Effector memory CD4-positive, alpha-beta T cell (primary cell): Measurements from ENCODE around the gene S100A11.
A peak's percentile ranks its signal among the peaks of the same experiment; 100 is the strongest.

Experiments
- DNase-seq, 3 donors: peaks; one replicate each; pipeline ENCODE4 v3.0.0-alpha.2; 2020
- H3K27ac ChIP-seq: 2 replicates; pipeline ENCODE4 v1.7.0; 2013; ENCODE audit warnings: mild to moderate bottlenecking, low read length, moderate library complexity; ENCODE audit not compliant: insufficient read depth, poor library complexity, severe bottlenecking
- H3K27me3 ChIP-seq: replicated peaks from 2 replicates; pipeline ENCODE4 v1.7.0; 2013; ENCODE audit warnings: mild to moderate bottlenecking, low read length; ENCODE audit not compliant: insufficient read depth, control insufficient read depth, poor library complexity, severe bottlenecking
- H3K36me3 ChIP-seq: 2 replicates; pipeline ENCODE4 v1.7.0; 2013; ENCODE audit warnings: mild to moderate bottlenecking, low read length, moderate library complexity; ENCODE audit not compliant: control insufficient read depth, insufficient read depth
- H3K4me1 ChIP-seq: 2 replicates; pipeline ENCODE4 v1.7.0; 2013; ENCODE audit warnings: low read length, mild to moderate bottlenecking; ENCODE audit not compliant: control insufficient read depth, insufficient read depth, poor library complexity, severe bottlenecking
- H3K4me3 ChIP-seq: 2 replicates; pipeline ENCODE4 v1.7.0; 2013; ENCODE audit warnings: low read length, low read depth, mild to moderate bottlenecking; ENCODE audit not compliant: insufficient read depth, poor library complexity, severe bottlenecking
- H3K9me3 ChIP-seq: 2 replicates; pipeline ENCODE4 v1.7.0; 2013; ENCODE audit warnings: mild to moderate bottlenecking, low read length, moderate library complexity; ENCODE audit not compliant: control insufficient read depth

The S100A11 gene

DNA sequence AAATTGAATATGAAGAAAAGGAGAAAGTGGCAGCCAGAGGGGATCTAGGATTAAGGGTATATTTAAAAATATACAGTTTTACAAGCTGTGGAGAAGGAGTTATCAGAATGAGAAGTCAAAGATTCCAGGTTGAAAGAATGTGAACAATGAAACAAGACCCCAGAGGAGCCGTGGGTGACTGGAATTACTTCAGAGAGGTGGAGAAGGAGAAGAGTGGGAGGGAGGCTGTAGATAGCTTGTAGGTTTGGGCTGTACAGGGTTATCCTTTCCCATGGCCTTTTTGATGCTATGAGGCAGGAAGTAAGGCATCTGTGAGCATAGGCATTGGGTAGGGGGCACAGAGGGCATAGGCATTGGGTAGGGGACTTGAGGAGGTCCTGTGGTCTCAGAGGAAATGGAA lies 5.2 kb upstream of the S100A11 start:
- no peak overlapping the region for H3K4me3 ChIP-seq
- no peaks in the 10 kb centered on the region for H3K36me3 ChIP-seq
- no peaks in the 10 kb centered on the region for H3K9me3 ChIP-seq
- no peaks in the 10 kb centered on the region for H3K27me3 ChIP-seq
- no peak overlapping the region for H3K27ac ChIP-seq
- H3K4me1 ChIP-seq: peaks cover 7% of the 10 kb centered on the region
- no peak for DNase-seq

DNA sequence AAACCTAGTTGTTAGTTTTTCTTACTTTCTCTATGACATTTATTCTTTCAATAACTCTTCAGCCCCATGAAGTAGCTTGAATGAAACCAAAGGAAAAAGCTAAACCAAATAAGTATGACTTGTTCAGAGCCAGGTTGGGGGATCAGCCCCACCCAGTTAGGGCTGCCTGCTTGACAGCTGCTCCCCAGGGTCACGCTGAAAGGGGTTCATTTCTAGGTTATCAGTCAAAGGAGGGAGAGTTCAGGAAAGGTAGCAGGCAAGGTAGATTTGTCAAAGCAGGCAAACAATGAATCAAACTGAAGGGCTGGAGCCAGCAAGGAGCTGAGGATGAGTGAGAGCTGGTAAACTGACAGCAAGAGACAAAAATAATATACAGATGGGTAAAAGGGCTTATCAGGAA lies 3.1 kb upstream of the S100A11 start:
- no peaks in the 10 kb centered on the region for H3K27me3 ChIP-seq
- H3K4me3 ChIP-seq: no peak overlapping the region
- H3K36me3 ChIP-seq: no peaks in the 10 kb centered on the region
- H3K27ac ChIP-seq: no peak overlapping the region
- peaks cover 8% of the 10 kb centered on the region for H3K4me1 ChIP-seq
- H3K9me3 ChIP-seq: no peaks in the 10 kb centered on the region
- DNase-seq: no peak

DNA sequence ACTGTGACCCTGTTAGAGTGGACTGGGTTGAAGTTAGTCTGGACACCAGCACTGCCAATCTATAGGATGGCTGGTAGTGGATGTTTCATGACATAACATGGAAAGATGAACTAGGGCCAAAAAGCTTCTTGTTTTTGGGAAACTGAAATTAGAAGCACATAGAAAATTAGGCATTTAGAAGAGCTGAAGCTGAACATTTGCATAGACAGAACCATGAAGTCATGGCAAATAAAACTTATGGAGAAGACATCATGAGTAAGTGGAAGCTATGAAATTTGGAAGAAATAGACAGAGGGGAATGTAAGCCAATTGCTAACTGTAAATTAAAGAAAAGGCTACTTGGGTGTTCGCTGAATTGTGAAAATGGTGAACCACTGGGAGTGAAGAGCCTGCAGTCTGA lies 2.7 kb upstream of the S100A11 start:
- no peak for DNase-seq
- peaks cover 12% of the 10 kb centered on the region for H3K4me1 ChIP-seq
- H3K4me3 ChIP-seq: no peak overlapping the region
- no peaks in the 10 kb centered on the region for H3K9me3 ChIP-seq
- no peaks in the 10 kb centered on the region for H3K27me3 ChIP-seq
- no peaks in the 10 kb centered on the region for H3K36me3 ChIP-seq
- H3K27ac ChIP-seq: no peak overlapping the region

DNA sequence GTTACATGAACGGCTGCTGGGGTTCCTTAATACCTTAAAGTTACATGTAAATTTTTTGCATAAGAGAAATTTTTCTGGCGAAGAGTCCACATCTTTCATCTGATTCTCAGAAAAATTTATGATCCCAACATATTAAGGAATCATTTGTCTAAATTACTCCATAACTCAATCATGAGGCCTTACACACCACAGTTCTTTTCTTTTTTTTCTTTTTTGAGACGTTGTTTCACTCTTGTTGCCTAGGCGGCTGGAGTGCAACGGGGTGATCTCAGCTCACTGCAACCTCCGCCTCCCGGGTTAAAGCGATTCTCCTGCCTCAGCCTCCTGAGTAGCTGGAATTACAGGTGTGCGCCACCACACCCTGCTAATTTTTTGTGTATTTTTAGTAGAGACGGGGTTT lies 2.1 kb upstream of the S100A11 start:
- no peak for DNase-seq
- H3K4me3 ChIP-seq: no peak overlapping the region
- H3K36me3 ChIP-seq: no peaks in the 10 kb centered on the region
- H3K4me1 ChIP-seq: peaks cover 18% of the 10 kb centered on the region
- no peaks in the 10 kb centered on the region for H3K9me3 ChIP-seq
- no peak overlapping the region for H3K27ac ChIP-seq
- no peaks in the 10 kb centered on the region for H3K27me3 ChIP-seq

DNA sequence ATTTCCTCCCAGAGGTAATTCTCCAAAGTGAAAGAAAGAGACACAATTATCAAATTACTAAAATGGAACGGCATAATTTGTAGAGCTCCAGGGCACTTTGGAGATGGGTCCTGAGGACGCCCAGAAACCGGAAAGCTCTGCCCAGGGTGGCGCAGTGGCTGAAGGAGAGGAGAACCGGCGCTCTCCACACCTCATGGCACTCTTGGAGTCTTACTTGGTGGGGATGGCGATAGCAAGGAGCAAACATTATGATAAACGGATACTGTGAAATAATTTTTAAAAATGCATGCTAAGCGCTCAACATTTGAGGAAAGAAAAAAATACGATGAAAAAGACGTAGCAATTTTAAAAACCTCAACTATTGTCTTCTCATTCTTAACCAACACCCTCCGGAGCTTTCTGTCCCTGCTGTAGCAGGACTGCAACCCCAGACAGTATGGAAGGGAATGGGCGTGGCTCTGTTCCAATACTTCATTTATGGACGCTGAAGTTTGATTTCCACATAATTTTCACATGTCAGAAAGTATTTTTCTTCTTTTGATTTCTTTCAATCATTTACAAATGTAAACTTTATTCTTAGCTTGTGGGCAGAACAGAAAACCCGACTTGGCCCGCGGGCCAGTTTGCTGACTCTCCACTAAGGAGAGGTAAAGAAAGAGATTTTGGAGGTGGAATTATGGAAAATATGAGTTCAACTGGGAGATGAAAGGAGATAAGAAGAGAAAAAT lies 1.1 kb downstream of the S100A11 start:
- Histone ChIP-seq H3K4me3 (peak overlapping the region; percentile 79), H3K4me1 (peaks cover 35% of the 10 kb centered on the region), H3K9me3 (no peaks in the 10 kb centered on the region), H3K27ac (peak overlapping the region; percentile 95), H3K36me3 (peaks cover 29% of the 10 kb centered on the region), H3K27me3 (no peaks in the 10 kb centered on the region)
- no peak for DNase-seq

DNA sequence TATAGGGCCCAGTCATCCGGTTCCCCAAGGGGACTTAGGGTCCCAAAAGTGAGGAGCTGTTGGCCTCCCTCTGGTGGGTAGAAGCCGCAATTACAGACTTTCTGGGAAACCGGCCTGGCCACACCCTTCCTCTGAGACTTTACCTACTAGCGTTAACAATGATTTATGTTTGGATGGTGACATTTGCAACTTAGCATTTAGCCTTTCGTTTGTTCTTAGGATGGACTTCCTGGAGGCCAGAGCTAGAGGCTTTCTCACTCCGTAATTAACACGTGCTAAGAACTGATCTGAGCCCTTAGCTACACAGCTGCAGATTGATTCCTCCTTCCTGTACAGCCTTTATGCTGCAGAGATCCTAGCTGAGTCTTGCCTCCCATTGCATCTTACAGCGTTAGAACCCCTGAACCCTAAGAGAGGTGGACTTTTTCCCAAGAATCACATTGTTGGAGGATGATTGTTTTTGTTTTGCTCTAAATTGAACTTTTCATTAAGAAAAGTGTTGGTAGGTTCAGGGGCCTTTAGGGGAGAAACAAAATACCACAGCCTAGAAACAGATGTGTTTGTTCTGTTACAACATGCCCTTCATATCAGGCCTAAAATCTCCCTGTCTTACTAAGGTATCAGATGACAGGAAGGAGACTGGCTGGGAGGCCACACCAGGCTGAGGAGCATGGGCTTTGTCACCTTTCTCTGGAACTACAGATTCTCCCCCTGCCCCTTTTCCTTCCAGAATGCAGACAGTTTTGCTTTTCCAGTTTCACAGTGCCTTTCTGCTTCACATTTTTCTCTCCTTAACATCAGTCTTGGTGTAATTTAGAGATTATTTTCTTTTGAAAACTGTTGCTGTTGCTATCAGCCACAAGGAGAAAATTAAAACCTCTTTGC lies 1.9 kb downstream of the S100A11 start:
- H3K4me1 ChIP-seq: peaks cover 35% of the 10 kb centered on the region
- no peaks in the 10 kb centered on the region for H3K9me3 ChIP-seq
- peaks cover 35% of the 10 kb centered on the region for H3K36me3 ChIP-seq
- peak overlapping the region; percentile 95 for H3K27ac ChIP-seq
- no peaks in the 10 kb centered on the region for H3K27me3 ChIP-seq
- H3K4me3 ChIP-seq: peak overlapping the region; percentile 79
- peak; percentile 50 to 64 (median 59) for DNase-seq

DNA sequence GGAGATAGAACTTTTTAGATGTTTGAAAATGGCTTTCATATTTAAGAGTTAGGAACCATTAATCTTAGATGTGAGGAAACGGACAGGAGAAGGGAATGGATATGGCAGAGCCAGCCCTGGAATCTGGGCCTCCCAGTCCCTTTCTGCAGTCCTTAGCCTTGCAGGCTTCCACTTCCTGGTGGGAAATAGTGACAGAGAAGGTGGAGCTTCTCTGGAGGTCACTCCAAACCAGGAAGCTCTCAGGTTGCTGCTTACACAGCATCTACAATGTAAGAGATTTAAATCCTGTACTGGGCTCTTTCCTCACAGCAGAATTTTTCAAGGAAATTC lies 2.5 kb downstream of the S100A11 start:
- Histone ChIP-seq H3K4me1 (peaks cover 35% of the 10 kb centered on the region), H3K27me3 (no peaks in the 10 kb centered on the region), H3K4me3 (peak overlapping the region; percentile 79), H3K36me3 (peaks cover 37% of the 10 kb centered on the region), H3K27ac (peak overlapping the region; percentile 95), H3K9me3 (no peaks in the 10 kb centered on the region)
- DNase-seq: no peak

DNA sequence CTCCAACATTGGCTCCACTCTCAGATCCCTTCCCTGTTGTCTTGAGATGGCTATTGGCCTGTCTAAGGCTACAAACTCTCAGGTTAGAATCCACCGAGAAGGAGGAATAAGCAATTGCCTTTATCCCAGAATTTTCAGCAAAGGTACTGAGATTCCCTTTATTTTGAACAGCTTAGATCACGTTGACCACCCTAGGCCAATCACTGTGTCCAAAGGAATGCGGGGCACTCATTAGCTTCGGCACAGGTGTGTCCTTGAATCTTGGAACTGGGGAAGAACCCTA lies 6.9 kb downstream of the S100A11 start:
- Histone ChIP-seq H3K9me3 (no peaks in the 10 kb centered on the region), H3K4me1 (peaks cover 27% of the 10 kb centered on the region), H3K4me3 (no peak overlapping the region), H3K27ac (no peak overlapping the region), H3K27me3 (no peaks in the 10 kb centered on the region), H3K36me3 (peaks cover 37% of the 10 kb centered on the region)
- DNase-seq: no peak

DNA sequence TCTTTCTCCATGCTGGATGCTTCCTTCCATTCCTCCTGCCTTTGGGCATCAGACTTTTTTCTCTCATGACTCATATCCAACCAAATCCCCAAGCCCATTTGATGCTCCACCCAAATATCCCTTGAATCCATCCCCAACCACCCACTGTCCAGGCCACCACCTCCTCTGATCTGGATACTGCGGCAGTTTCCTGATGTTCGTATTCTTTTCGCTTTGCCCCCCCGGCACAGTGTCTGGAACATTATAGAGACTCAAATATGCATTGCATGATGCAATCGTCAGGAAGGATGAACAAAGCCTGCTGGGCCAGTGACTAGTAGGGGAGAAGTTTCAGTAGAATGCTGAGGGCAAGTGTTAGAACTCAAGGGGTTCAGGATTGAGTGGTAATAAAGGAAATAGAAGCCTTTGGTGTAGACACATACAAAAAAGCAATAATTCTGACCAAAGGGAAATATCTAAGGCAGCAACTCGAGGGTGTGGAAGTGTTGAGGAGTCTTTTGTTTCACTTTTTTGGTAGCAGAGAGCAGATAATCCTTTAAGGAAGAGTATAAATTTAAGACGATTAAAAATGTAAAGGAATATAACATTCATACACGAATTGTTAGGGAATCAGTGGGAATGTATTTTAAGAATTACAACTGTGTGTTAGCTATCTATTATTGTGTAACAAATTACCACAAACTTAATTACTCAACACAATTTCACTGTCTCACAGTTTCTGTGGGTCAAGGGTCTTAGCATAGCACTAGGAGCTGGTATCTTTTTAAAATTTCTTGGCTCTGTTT lies 7.5 kb downstream of the S100A11 start:
- H3K9me3 ChIP-seq: no peaks in the 10 kb centered on the region
- H3K4me3 ChIP-seq: no peak overlapping the region
- no peaks in the 10 kb centered on the region for H3K27me3 ChIP-seq
- H3K36me3 ChIP-seq: peaks cover 37% of the 10 kb centered on the region
- H3K27ac ChIP-seq: no peak overlapping the region
- H3K4me1 ChIP-seq: peaks cover 22% of the 10 kb centered on the region
- DNase-seq: no peak

DNA sequence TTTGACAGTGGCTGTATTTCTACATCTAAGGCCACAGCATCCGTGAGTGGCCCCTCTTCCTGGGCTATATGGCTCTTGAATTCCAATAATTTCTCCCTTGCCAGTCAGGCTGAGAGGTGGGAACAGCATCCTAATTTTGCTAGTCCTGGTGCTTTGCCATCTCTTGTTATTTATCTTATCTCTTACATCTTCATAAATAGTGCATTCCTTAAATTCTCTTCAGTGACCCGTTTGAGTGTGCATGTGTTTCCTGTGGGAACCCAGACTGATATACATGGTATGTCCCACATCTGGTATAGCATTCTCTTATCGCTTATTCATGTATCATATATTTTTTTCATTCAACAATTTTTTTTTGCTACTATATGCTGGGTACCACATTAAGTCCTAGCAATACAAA lies 9.9 kb downstream of the S100A11 start:
- no peaks in the 10 kb centered on the region for H3K4me1 ChIP-seq
- H3K27ac ChIP-seq: no peak overlapping the region
- no peaks in the 10 kb centered on the region for H3K27me3 ChIP-seq
- H3K4me3 ChIP-seq: no peak overlapping the region
- no peak for DNase-seq
- H3K9me3 ChIP-seq: no peaks in the 10 kb centered on the region
- peaks cover 18% of the 10 kb centered on the region for H3K36me3 ChIP-seq
